Mesenteric fat pad (tissue), 1 donor: ENCODE measurements around the gene SLC4A8. TPM values are rescaled to one million over a fixed set of nuclear protein-coding genes. Genes with fewer than 3 reads are reported as not detected.
"Not testable (repeated sequence)": the region's sequence is repeated elsewhere in the genome, so short reads cannot be mapped to it uniquely, and the experiment has no call there.

Experiments
- DNase-seq: peaks from one replicate; pipeline ENCODE4 v3.0.0-alpha.2; 2020; ENCODE audit warnings: low spot score
- total RNA-seq: library from RNA; stranded (reverse); fragmentation: NEBNext Ultra II Directional; extraction: Animal tissue kit (Norgen Biotek cat#: 25700); gene quantifications from one replicate; pipeline ENCODE4 v1.2.1, GENCODE V29; 2021
- donor health status: DM: yes; HTN: yes; CAD: no.

The SLC4A8 gene
- total RNA-seq, 1 donor from 2014 or later: 0.90 TPM

DNA sequence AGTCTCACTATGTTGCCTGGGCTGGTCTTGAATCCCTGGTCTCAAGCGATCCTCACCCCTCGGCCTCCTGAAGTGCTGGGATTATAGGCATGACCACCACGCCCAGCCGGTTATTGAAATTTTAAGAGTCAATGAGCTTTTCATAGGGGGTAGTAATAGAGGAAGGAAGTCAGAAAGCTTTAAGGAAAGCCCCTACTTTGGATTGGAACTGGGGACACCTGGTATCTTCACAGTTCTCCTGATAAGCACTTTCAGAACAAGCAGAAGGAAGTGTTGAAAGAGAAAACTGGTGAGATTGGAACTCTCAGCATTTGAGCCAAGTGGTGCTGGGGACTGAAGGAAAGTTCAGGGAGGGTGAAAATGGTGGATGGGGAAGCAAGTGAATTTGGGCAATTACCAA, 5.1 kb downstream of the SLC4A8 start:
- DNase-seq: no peak

- DNase-seq: no peak
Observed at GRCh38 chr12:51430196-51430895, 5.7 kb downstream of the SLC4A8 start.

DNA sequence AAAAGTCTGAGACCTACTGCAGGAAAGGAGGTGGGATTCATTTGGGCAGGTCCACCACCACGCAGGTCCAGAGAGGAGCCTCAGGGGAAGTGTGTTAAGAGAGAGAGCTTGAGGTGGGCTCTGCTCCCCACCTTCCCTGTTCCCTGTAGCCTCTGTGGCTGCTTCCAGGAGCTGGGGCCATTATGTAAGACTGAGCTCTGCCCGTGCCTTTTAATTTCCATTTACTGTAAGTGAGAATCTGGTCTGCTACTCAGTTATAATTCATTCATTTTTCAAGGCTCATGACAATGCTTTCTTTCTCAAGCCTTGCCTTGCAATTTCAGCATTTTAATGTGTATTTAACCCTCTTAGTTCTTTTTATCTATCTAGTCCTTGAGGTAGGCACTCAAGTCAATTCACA, 8.3 kb downstream of the SLC4A8 start:
- DNase-seq: no peak

DNA sequence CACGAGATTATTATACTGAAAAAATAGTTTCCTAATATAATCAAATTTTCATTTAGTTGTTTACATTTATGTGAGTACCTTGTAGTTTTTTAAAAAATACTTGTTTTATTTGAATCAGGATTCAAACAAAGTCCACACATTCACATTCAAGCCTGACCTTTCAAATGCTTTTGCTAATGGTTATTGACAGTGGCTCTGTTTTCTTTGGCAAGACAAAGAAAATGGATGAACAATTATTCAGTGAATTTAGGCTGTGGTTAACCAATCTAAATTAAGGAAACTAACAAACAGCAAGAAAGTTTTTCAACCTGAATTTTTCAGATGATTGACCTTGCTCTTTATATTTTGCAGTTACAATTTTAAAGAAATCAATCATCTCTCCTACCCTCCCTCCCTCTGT, 9.7 kb downstream of the SLC4A8 start:
- no peak for DNase-seq

DNA sequence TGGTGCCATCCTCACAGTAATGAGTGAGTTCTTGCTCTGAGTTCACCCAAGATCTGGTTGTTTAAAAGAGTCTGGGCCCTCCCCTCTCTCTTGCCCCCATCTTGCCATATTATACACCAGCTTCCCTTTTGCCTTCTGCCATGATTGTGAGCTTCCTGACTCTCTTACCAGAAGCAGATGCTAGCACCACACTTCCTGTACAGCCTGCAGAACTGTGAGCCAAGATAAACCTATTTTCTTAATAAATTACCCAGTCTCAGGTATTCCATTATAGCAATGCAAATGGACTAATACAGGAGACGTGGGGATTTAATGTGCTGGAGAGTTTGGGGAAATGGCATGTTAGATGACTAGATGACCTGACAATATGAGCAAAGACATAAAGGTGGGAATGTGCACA, 12.8 kb downstream of the SLC4A8 start:
- no peak for DNase-seq

DNA sequence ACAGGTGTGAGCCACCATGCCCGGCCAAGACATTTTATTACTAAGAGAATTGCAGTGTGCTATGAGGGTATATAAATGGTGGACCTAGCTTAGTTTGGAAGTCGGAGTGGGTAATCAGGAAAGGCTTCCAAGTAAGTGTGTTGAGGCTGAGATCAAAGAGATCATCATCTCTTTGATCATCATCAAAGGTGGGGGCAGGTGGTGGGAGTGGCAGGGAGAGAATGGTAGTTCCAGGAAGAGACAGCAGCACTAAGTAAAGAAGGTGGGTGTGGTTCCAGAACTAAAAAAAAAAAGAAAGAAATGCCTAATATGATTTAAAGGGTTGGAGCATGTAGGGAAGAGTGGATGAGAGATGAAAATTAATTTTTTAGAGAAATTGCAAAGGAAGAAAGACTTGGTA, 14.7 kb downstream of the SLC4A8 start:
- no peak for DNase-seq

DNA sequence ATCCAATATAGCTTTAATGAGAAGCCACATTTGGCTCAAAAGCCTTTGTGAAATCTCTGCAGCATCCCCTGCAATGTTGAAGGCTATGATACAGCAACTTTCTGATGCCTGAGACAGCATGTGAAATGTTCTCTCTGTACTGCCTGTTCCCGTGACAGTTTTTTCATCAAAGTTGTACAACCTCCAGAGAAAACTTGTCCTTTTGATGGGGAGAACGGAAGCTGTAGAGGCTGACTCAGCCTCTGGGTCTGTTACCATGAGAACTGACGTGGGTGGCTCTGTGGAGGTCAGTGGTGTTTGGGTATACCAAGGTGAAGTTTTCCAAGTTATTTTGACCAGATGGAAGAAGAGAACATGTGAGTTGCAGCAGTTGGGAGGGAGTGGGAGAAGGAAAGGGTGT, 17.0 kb downstream of the SLC4A8 start:
- DNase-seq: no peak

- DNase-seq: no peak
Observed at GRCh38 chr12:51442324-51442723, 17.7 kb downstream of the SLC4A8 start.

DNA sequence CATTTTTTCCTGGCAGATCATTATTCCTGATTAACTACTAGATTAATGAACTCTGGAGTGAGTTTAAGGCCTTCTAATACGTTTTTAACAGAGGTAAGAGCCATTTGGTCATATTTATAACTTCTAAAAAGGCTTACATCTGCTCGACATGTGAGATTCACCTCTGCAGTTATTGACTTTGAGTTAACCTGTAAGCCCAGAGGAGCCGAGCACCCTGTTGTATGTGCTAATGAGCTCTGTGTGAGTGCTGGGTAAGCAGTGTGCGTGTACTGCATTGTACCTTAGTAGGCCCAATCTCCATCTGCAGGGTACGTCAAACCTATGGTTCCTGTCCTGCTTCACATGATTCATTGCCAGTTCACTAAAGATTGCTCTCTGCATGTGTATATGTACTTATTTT, 18.9 kb downstream of the SLC4A8 start:
- no peak for DNase-seq

GRCh38 chr12:51448618-51449256, 24.1 kb downstream of the SLC4A8 start:
- no peak for DNase-seq

- no peak for DNase-seq
Observed at GRCh38 chr12:51449580-51450246, 25.1 kb downstream of the SLC4A8 start.

DNA sequence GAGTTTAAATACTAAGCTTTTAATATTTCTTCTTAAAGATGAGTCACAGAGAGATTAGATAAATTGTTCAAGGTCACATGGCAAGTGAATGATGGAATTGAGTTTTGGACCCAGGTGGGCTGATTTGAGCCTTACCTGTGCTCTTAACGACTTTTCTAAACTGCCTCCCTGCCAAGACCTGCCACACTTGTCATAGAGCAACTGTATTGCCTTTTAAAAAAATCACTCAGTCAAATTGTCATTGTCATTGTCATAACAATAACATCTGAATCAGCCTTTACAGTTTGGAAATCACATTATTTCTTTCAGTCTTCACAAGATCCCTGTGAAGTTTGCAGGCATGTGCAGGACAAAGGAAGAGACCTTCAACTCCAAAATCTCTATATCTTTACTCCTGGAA, 25.7 kb downstream of the SLC4A8 start:
- no peak for DNase-seq

GRCh38 chr12:51450806-51451205, 26.2 kb downstream of the SLC4A8 start:
- DNase-seq: no peak

DNA sequence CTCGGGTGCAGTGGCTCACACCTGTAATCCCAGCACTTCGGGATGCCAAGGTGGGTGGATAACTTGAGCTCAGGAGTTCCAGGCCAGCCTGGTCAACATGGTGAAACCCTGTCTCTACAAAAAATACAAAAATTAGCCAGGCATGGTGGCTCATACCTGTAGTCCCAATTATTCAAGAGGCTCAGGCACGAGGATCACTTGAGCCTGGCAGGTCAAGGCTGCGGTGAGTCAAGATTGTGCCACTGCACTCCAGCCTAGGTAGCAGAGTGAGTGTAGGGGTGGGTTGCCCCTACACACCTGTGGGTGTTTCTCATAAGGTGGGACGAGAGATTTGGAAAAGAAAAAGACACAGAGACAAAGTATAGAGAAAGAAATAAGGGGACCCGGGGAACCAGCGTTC, 29.4 kb downstream of the SLC4A8 start:
- DNase-seq: not testable (repeated sequence)

- not testable (repeated sequence) for DNase-seq
Observed at GRCh38 chr12:51455050-51455449, 30.4 kb downstream of the SLC4A8 start.

DNA sequence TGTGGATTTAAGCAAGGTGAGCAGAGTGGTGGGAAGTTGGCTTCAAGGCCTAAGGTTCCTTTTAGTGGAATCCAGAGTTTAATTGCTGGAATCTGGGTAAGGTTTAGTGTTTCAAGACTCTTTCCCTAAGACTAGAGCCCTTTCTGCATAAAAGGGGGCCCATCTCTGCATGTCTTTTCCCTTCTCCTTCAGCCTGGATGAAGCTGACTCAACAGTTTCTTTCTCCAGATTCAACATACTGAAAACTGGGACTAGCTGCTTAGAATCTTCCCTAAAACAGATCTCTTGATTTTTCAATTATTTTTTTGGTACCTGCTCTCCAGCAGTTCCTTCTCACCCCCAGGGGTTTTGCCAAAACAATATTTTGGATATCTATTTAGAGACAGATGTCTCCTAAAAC, 34.0 kb downstream of the SLC4A8 start:
- no peak for DNase-seq

- DNase-seq: no peak
Observed at GRCh38 chr12:51460519-51460918, 35.9 kb downstream of the SLC4A8 start.

GRCh38 chr12:51465491-51465890, 40.9 kb downstream of the SLC4A8 start:
- DNase-seq: no peak

DNA sequence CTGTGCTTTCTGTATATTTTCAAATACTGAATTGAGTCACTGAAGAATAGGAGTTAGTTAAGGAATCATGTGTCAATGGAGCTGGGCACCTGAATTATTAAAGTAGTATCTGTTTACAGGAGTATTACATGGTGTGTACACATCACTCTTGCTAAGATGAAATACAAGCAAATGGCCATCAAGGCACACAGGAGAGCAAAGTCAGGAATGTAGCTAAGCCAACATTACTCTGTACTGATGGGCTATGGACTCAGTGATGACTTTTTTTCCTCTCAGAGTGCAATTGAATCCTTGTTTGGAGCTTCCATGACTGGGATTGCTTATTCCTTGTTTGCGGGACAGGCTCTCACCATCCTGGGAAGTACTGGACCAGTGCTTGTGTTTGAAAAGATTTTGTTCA, 45.5 kb downstream of the SLC4A8 start:
- DNase-seq: no peak

- no peak for DNase-seq
Observed at GRCh38 chr12:51471111-51471864, 46.7 kb downstream of the SLC4A8 start.

GRCh38 chr12:51472984-51473383, 48.4 kb downstream of the SLC4A8 start:
- no peak for DNase-seq

DNA sequence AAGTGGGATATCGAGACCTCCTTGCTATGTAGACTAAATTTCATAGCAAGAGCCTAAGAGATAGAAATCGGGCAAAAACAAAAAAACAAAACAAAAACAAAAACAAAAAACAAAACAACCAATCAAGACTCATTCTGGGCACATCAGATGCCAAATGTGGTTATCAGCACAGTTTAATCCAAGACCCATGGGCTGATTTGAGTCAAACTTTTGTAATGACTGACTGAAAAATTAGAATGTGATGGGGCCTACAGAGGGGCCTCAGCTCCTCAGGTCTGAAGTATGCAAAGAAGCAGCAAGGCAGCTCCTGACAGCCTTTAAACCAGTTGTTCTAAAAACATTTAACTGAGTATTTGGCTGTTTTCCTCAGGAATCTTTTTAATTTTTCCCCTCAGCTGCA, 49.3 kb downstream of the SLC4A8 start:
- no peak for DNase-seq
